T-cell (primary cell): Measurements from ENCODE around the gene NEMP2. TPM values are rescaled to one million over a fixed set of nuclear protein-coding genes. Genes with fewer than 3 reads are reported as not detected.

Experiments used
- ATAC-seq, 4 experiments: fragments of 200-7000 bp in 3 of 4; fragments of 150-1000 bp in 1 of 4; cut with Tn5 transposase; replicated peaks in 1 of 4; 1 replicate in 3 of 4; 2 replicates in 1 of 4; pipeline ENCODE4 v1.10.0; 2021; ENCODE audit warnings: moderate library complexity in 3 of 4, mild to moderate bottlenecking in 2 of 4, moderate number of reproducible peaks in 1 of 4
- CTCF ChIA-PET, 2 donors: fragments of 300-600 bp; sonication (Branson Sonifier 250); formaldehyde crosslinking; loops; one replicate each; lab custom pipeline; 2022; ENCODE audit warnings: antibody characterized with exemption in 2 of 2; lab: Charles Lee
- POLR2A ChIA-PET, 2 donors: fragments of 300-600 bp; sonication (Branson Sonifier 250); formaldehyde crosslinking; loops; one replicate each; lab custom pipeline; 2022; ENCODE audit warnings: antibody characterized with exemption in 2 of 2; lab: Charles Lee
- DNase-seq, 35 experiments: peaks; one replicate each; pipeline versions ENCODE4 v3.0.0 to v3.0.0-alpha.2; 2013 to 2023
- H3K27ac ChIP-seq: one replicate; pipeline ENCODE4 v1.5.1; 2013; ENCODE audit warnings: low read length
- H3K27me3 ChIP-seq, 2 experiments: replicated peaks in 1 of 2; 1 replicate in 1 of 2; 2 replicates in 1 of 2; pipeline versions ENCODE4 v1.6.1 to v1.7.0; 2013; ENCODE audit warnings: low read length in 1 of 2, mixed read lengths in 1 of 2; ENCODE audit not compliant: control insufficient read depth in 2 of 2, insufficient read depth in 2 of 2; ENCODE audit errors: extremely low read depth in 1 of 2
- H3K36me3 ChIP-seq, 2 donors: 1 replicate in 1 of 2; 2 replicates in 1 of 2; pipeline versions ENCODE4 v1.6.1 to v1.7.0; 2013; ENCODE audit warnings: low read length in 1 of 2; ENCODE audit not compliant: control insufficient read depth in 2 of 2, insufficient read depth in 1 of 2; ENCODE audit errors: extremely low read depth in 1 of 2
- H3K4me1 ChIP-seq, 2 experiments: 1 replicate in 1 of 2; 2 replicates in 1 of 2; pipeline versions ENCODE4 v1.6.1 to v1.7.0; 2013; ENCODE audit warnings: low read length in 2 of 2, mixed read lengths in 1 of 2; ENCODE audit not compliant: insufficient read depth in 2 of 2, control insufficient read depth in 1 of 2; ENCODE audit errors: extremely low read depth in 1 of 2
- H3K4me3 ChIP-seq, 2 donors: 1 replicate in 1 of 2; 2 replicates in 1 of 2; pipeline versions ENCODE4 v1.5.1 to v1.7.0; 2013; ENCODE audit warnings: mild to moderate bottlenecking in 2 of 2, low read length in 1 of 2, moderate library complexity in 1 of 2; ENCODE audit not compliant: control insufficient read depth in 1 of 2; ENCODE audit errors: extremely low read depth in 1 of 2
- H3K9me3 ChIP-seq: 2 replicates; pipeline ENCODE4 v1.7.0; 2013
- H3K27ac Mint-ChIP-seq, 2 donors: one replicate each; pipeline ENCODE4 v1.8.0; 2020 to 2021; ENCODE audit warnings: mild to moderate bottlenecking in 2 of 2, mixed read lengths in 2 of 2
- H3K27me3 Mint-ChIP-seq, 2 donors: one replicate each; pipeline ENCODE4 v1.8.0; 2021 to 2022; ENCODE audit warnings: mixed read lengths in 2 of 2
- H3K36me3 Mint-ChIP-seq: one replicate; pipeline ENCODE4 v1.8.0; 2021; ENCODE audit warnings: mixed read lengths
- H3K4me1 Mint-ChIP-seq, 3 donors: one replicate each; pipeline ENCODE4 v1.8.0; 2020 to 2022; ENCODE audit warnings: mixed read lengths in 3 of 3, mild to moderate bottlenecking in 1 of 3
- H3K4me3 Mint-ChIP-seq, 3 donors: one replicate each; pipeline ENCODE4 v1.8.0; 2020 to 2022; ENCODE audit warnings: mild to moderate bottlenecking in 3 of 3, mixed read lengths in 3 of 3, moderate library complexity in 3 of 3
- H3K9me3 Mint-ChIP-seq, 3 donors: one replicate each; pipeline ENCODE4 v1.8.0; 2020 to 2022; ENCODE audit warnings: mixed read lengths in 3 of 3
- WGBS: methylation state at CpG from one replicate; pipeline ENCODE4 v1.1.5; 2013; ENCODE audit warnings: missing lambda C conversion rate; ENCODE audit not compliant: insufficient coverage; 5-methylcytosine and 5-hydroxymethylcytosine counted together
- total RNA-seq, 35 experiments: library from RNA in 6 of 35; stranded (reverse) in 6 of 35; fragments of 120-200 nt in 1 of 35; gene quantifications; one replicate each; pipeline versions ENCODE4 v1.2.1 to v1.2.4 and lab custom pipeline; 2013 to 2026

Gene NEMP2, protein sequence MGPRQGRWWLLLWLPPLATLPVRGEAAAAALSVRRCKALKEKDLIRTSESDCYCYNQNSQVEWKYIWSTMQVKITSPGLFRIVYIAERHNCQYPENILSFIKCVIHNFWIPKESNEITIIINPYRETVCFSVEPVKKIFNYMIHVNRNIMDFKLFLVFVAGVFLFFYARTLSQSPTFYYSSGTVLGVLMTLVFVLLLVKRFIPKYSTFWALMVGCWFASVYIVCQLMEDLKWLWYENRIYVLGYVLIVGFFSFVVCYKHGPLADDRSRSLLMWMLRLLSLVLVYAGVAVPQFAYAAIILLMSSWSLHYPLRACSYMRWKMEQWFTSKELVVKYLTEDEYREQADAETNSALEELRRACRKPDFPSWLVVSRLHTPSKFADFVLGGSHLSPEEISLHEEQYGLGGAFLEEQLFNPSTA
- total RNA-seq (10 to 100 TPM; 11.1 to 16.2 (median 15.3) TPM), total RNA-seq (lab: John Stamatoyannopoulos, UW) (10.2 to 34.3 (median 20.0) reads per million in 29 experiments)
- total RNA-seq (2013), result 19.0 TPM

DNA sequence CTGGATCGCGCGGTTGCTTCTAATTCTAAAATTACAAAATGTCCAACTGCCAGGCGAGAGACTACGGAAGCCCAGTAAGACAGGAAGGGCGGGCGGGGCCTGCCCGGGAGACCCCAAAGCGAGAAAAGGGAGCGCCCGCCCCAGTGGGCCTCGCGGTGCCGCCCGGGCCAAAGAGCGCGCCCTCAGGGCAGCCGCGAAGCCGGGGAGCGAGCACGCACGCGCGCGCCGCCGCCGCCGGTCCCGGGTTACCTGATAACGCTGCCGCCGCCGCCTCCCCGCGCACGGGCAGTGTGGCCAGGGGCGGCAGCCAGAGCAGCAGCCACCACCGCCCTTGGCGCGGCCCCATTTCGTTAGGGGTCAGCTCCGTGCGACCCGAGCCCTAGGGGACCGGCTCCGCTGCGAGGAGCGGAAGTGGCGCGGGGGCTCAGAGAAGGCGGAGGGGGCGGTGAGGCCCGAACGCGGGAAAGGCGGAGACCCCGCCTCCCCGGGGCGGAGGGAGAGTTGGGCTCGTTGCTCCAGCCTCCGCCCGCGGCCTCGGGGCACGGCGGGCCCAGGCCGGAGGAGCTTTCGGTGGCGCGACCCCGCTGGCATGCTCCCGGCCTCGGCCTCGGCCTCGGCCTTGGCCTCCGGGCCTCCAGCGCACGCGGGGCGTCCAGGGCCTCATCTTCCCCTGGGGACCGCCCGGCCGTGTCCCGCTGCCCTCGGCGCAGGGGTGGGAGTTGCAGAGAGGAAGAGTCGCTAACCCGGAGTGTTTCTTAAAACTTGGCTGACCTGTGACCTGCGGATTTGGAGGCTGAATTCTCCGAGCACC is at the start of gene NEMP2:
Gene NEMP2, minus strand, starts transcription at position 413 of the 811 bp plus-strand sequence. Its CDS starts 67 bp downstream, at position 346.
- CTCF ChIA-PET, result interaction anchor here (0.6 to 1.2 kb wide), 4 partner anchors 90 to 773 kb away, joined by 3 to 7 read pairs (median 3); no protein-coding TSS in a partner anchor
- POLR2A ChIA-PET, result interaction anchor here (0.6 to 2.0 kb wide), 11 partner anchors 17 to 1667 kb away, joined by 3 to 9 read pairs (median 4); no protein-coding TSS in a partner anchor
- ATAC-seq, result peak; percentile 78 to 83 (median 80)
- Histone ChIP-seq H3K4me3 (peak within 1 kb of the TSS; percentile 88 to 95), H3K27me3 (no peaks in the 10 kb centered on the region), H3K36me3 (no peaks in the 10 kb centered on the region), H3K4me1 (peaks cover 35 to 43% of the 10 kb centered on the region in 2 experiments), H3K9me3 (peaks cover 2% of the 10 kb centered on the region), H3K27ac (peak within 1 kb of the TSS; percentile 99)
- WGBS, result under 1% methylated on average over 82 of the region's 92 CpGs
- peaks cover 14% of the 10 kb centered on the region for H3K36me3 Mint-ChIP-seq
- DNase-seq, result peak; percentile 59 to 89 (median 78)
- peaks cover 57 to 60% (median 59%) of the 10 kb centered on the region in 3 donors for H3K4me1 Mint-ChIP-seq
- H3K27ac Mint-ChIP-seq, result peak within 1 kb of the TSS; percentile 100
- peak within 1 kb of the TSS; percentile 90 to 98 (median 97) for H3K4me3 Mint-ChIP-seq
- H3K9me3 Mint-ChIP-seq, result peaks cover 12 to 25% (median 13%) of the 10 kb centered on the region in 3 donors
- H3K27me3 Mint-ChIP-seq, result no peaks in the 10 kb centered on the region

DNA sequence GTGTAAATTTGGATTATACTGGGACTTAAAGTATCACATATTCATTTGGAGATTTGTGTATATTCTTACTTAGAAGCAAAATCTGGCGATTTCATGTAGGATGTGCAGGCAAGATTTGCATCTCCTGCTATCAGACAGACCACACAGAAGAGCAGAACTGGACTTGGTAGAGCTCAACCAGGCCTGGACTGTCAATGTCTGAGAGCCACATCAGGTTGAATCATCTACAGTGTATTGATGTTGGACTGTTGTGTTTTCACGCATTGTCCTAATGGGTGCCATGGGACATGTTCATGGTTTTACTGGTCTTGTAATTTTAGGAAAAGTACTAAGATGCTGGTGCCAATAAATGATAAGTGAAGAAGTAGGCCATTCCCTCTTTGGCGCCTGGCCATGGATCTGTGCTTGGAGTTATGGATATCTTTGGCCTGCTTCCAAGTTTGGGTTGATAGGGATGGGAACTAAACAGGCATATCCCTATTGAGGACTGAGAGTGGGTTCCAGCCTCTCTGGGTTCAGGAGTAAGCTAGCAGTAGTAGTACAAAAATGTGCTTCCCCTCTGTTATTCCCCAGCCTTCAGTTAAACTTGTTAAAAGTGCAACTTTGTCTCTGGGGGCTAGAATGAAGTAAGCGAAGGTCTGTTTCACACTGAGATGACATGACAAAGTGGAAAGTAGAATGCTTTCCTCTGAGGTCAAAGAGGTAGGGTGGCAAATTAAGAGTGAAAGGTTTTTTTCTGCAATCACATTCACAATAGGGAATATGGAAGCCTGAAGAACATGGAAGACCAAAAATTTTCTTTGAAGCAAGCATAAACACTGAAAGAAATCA is 49.2 kb upstream of the NEMP2 start:
- Histone ChIP-seq H3K4me3 (no peak overlapping the region), H3K4me1 (peaks cover 3 to 6% of the 10 kb centered on the region in 2 experiments), H3K27me3 (no peaks in the 10 kb centered on the region), H3K9me3 (no peaks in the 10 kb centered on the region), H3K27ac (no peak overlapping the region), H3K36me3 (no peaks in the 10 kb centered on the region)
- H3K27me3 Mint-ChIP-seq, result no peaks in the 10 kb centered on the region
- peaks cover 4 to 12% (median 5%) of the 10 kb centered on the region in 3 donors for H3K4me1 Mint-ChIP-seq
- ATAC-seq (no peak), DNase-seq (no peak)
- no peak overlapping the region for H3K4me3 Mint-ChIP-seq
- WGBS, result 83% methylated on average over 3 of the region's 4 CpGs
- ChIA-PET CTCF (no interaction called here), POLR2A (interaction anchor here in 1 of 2 donors (0.6 kb wide), 1 partner anchor 11 kb away, joined by 4 read pairs; no protein-coding TSS in a partner anchor)
- H3K9me3 Mint-ChIP-seq, result no peaks in the 10 kb centered on the region
- no peak overlapping the region for H3K27ac Mint-ChIP-seq
- no peaks in the 10 kb centered on the region for H3K36me3 Mint-ChIP-seq

DNA sequence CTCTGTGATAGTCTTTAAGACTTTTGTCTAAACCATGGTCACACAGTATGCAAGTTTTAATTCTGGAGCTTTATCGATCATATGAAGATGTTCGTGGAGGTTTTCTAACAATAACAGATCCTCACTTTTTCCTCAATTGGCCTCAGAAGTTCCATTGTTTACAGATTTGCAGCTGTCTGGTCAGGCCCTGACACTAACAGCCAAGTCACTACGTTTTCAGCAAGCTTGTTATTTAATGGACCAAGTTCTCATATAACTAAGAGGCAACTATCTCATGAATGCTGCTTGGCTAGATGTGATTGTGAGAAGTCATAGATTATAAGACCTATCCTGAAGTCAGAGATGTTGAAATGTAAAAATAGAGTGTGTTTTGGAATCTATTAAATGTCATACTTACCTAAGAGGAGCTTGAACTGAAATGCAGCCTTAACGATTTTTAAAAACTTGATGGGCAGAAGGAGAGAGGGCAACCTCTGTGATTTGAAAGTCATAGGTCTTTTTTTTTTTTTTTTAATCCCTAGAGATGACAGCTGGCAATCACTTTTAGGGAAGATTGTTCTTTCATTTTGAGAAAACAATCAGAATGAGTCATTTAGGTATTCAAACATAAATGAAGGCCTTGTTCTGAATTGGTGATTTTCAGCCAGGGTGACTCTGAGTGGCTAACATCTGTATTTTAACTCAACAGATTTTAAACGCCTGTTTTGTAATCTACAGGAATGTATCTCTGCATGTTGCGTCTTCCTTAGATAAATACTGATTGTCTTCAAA is 48.4 kb upstream of the NEMP2 start:
- H3K4me1 Mint-ChIP-seq, result peaks cover 12 to 20% (median 12%) of the 10 kb centered on the region in 3 donors
- H3K27ac Mint-ChIP-seq, result no peak overlapping the region
- H3K9me3 ChIP-seq, result no peaks in the 10 kb centered on the region
- H3K36me3 ChIP-seq, result no peaks in the 10 kb centered on the region
- 100% methylated on average over 1 of the region's 6 CpGs for WGBS
- H3K4me3 ChIP-seq, result no peak overlapping the region
- no peaks in the 10 kb centered on the region for H3K9me3 Mint-ChIP-seq
- H3K27ac ChIP-seq, result no peak overlapping the region
- H3K27me3 ChIP-seq, result no peaks in the 10 kb centered on the region
- no peaks in the 10 kb centered on the region for H3K36me3 Mint-ChIP-seq
- H3K27me3 Mint-ChIP-seq, result no peaks in the 10 kb centered on the region
- H3K4me1 ChIP-seq, result peaks cover 11 to 12% of the 10 kb centered on the region in 2 experiments
- ATAC-seq (no peak), DNase-seq (no peak)
- H3K4me3 Mint-ChIP-seq, result no peak overlapping the region
- CTCF ChIA-PET, result no interaction called here
- POLR2A ChIA-PET, result interaction anchor here in 1 of 2 donors (0.6 kb wide), 1 partner anchor 10 kb away, joined by 4 read pairs; no protein-coding TSS in a partner anchor

DNA sequence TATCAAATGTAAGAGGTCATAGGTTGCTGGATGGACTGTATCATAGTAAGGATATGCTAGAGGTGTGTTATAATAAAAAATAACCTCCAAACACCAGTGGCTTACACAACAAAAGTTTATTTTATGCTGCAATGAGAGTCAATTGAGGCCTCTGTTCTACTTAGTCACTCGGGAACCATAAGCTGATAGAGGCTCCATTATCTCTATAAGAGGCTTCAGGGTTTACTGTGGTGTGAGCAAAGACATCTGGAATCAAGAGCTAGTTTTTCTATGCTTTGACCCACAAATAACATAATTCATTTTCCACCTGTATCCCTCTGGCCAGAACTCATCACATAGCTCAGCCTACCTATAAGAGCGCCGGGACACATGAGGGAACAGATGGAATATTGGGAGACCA is 47.5 kb upstream of the NEMP2 start:
- Histone ChIP-seq H3K9me3 (no peaks in the 10 kb centered on the region), H3K4me3 (no peak overlapping the region), H3K36me3 (no peaks in the 10 kb centered on the region), H3K4me1 (peaks cover 16 to 17% of the 10 kb centered on the region in 2 experiments), H3K27me3 (no peaks in the 10 kb centered on the region), H3K27ac (no peak overlapping the region)
- ChIA-PET CTCF (interaction anchor here in 1 of 2 donors (0.5 kb wide), 1 partner anchor 15 kb away, joined by 3 read pairs; no protein-coding TSS in a partner anchor), POLR2A (no interaction called here)
- Mint-ChIP-seq H3K36me3 (no peaks in the 10 kb centered on the region), H3K27ac (no peak overlapping the region), H3K9me3 (no peaks in the 10 kb centered on the region), H3K4me1 (peaks cover 13 to 27% (median 15%) of the 10 kb centered on the region in 3 donors), H3K4me3 (no peak overlapping the region), H3K27me3 (no peaks in the 10 kb centered on the region)
- WGBS, result no CpG with 5 or more reads among the region's 3 CpGs
- ATAC-seq, result no peak
- no peak for DNase-seq

DNA sequence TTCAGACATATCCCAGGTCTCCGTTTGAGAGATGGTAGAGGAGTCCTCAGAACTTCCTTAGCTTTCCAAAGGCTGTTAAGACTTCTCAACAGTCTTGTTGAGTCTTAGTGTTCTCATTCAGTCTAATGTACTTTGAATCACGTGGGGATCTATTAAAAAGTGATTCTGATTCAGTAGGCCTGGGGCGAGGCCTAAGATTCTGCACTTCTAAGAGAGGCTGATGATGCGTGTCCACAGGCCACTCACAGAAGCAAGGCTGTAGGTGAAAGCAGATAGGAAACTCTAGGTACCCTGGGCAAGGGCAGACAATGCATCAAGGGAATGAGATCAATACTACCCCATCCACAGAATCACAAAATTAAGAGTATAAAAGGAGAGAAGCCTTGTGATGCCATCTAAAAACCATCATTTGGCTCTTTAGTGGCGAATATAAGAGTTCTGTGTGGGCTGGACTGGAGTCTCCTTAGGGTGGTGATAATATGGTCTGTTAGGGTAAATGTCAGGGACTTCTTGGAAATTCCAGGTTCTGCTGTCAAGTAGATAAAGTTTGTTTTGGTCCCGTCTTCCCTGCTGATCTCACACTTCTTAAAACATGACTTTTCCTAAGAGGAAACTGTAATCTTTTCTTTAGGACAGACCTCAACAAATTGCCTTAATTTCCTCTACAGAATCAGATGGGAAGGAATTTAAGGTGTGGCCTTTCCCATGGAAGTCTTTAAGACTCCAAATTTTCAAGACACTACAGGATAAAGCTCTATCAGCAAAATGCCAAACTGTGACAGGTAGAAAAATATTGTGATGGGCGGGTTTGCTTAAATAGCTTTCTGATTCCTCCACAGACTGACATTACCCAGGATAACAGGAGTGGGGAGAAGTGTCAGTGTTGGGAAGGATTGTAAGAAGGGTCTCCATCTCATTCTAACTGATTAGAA is 45.7 kb upstream of the NEMP2 start:
- Mint-ChIP-seq H3K9me3 (no peaks in the 10 kb centered on the region), H3K27me3 (no peaks in the 10 kb centered on the region), H3K4me3 (no peak overlapping the region), H3K27ac (no peak overlapping the region), H3K4me1 (peaks cover 21 to 45% (median 28%) of the 10 kb centered on the region in 3 donors), H3K36me3 (no peaks in the 10 kb centered on the region)
- ChIA-PET POLR2A (interaction anchor here (0.6 kb wide), 2 partner anchors 84 to 110 kb away, joined by 3 to 4 read pairs; no protein-coding TSS in a partner anchor), CTCF (interaction anchor here in 1 of 2 donors (0.6 kb wide), 1 partner anchor 36 kb away, joined by 5 read pairs; no protein-coding TSS in a partner anchor)
- DNase-seq (no peak), ATAC-seq (no peak)
- no peaks in the 10 kb centered on the region for H3K36me3 ChIP-seq
- H3K27ac ChIP-seq, result no peak overlapping the region
- no peaks in the 10 kb centered on the region for H3K27me3 ChIP-seq
- no peaks in the 10 kb centered on the region for H3K9me3 ChIP-seq
- no peak overlapping the region for H3K4me3 ChIP-seq
- peaks cover 16 to 25% of the 10 kb centered on the region in 2 experiments for H3K4me1 ChIP-seq
- 92% methylated on average over 2 of the region's 7 CpGs for WGBS
